ENCODE data around the gene VGLL2.

Gene VGLL2, protein sequence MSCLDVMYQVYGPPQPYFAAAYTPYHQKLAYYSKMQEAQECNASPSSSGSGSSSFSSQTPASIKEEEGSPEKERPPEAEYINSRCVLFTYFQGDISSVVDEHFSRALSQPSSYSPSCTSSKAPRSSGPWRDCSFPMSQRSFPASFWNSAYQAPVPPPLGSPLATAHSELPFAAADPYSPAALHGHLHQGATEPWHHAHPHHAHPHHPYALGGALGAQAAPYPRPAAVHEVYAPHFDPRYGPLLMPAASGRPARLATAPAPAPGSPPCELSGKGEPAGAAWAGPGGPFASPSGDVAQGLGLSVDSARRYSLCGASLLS

DNA sequence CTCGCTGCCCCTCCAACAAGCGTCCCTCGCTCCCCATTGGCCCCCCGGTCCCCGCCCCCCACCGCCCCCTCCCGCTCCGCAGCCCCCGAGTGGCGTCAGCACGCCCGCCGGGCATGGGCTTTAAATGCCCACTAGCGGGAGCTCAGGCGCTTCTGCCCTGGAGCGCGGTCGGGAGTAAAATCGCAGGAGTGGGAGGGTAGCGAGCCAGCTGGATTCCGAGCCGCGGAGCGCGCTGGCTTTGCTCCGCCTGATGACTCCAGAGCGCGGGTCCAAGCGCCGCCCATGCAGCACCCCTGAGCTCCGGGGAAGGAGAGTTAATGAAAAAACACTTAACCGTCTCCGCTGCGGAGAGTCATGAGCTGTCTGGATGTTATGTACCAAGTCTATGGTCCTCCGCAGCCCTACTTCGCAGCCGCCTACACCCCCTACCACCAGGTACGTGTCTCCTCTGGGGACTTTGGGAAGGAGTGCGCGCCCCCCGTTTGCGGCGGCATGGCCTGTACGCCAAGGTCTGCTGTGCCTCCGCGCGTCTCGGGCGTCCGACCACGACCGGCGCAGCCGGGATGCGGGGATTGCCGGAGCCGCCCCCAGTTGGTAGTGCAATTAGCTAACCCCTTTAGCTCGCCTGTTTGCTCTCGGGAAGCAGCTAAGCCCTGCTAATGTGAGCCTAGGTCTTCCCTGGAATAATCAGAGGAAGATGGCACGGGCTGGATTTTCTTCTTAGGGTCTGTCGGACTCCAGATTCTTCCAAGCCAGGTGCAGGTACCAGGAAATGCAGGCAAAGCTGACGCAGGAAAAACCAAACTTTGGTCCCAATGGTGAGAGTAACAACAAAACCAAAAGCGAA lies at the start of gene VGLL2:
Gene VGLL2, plus strand, starts transcription at position 149 of the 847 bp plus-strand sequence. Its CDS starts 206 bp downstream, at position 355.
- Histone ChIP-seq H3K4me3 (ENCODE audit: low read depth, low read length) (peak within 1 kb of the TSS; percentile 57), H3K4me1 (ENCODE audit: control insufficient read depth, insufficient read depth, low read length, unreplicated experiment) (no peaks in the 10 kb centered on the region), H2AFZ (ENCODE audit: low read length, unreplicated experiment) (no peak within 1 kb of the TSS), H3K27me3 (ENCODE audit: insufficient read depth, low read length) (peaks cover 99% of the 10 kb centered on the region), H3K27ac (ENCODE audit: low read depth, low read length) (no peak within 1 kb of the TSS), H3K79me2 (ENCODE audit: control insufficient read depth, insufficient read depth, low read length, unreplicated experiment) (no peaks in the 10 kb centered on the region), H3K36me3 (ENCODE audit: insufficient read depth, low read length) (no peaks in the 10 kb centered on the region)

DNA sequence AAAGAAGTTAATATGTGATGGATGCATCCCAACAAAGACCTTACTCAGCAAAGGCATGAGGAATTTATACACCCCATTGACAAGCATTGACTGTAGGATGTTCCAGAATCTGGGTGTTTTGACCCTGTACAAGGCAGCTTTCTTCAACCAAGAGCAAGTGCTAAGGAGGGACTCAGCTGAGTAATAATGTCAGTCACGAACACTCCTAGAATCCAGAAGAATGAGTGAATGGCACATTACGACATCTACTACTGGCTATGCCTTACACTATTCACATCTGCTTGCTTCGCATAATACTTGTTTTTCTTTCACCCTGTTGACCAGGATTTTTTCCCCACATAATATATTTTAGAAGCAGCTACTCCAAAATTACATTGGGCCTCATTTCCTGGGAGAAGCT lies 42.5 kb upstream of the VGLL2 start:
- H3K4me1 ChIP-seq (ENCODE audit: control insufficient read depth, insufficient read depth, low read length, unreplicated experiment) = no peaks in the 10 kb centered on the region
- no peaks in the 10 kb centered on the region for H3K79me2 ChIP-seq (ENCODE audit: control insufficient read depth, insufficient read depth, low read length, unreplicated experiment)
- no peaks in the 10 kb centered on the region for H3K27me3 ChIP-seq (ENCODE audit: insufficient read depth, low read length)
- no peaks in the 10 kb centered on the region for H3K36me3 ChIP-seq (ENCODE audit: insufficient read depth, low read length)
- H2AFZ ChIP-seq (ENCODE audit: low read length, unreplicated experiment) = no peak overlapping the region
- no peak overlapping the region for H3K4me3 ChIP-seq (ENCODE audit: low read depth, low read length)
- no peak overlapping the region for H3K27ac ChIP-seq (ENCODE audit: low read depth, low read length)

DNA sequence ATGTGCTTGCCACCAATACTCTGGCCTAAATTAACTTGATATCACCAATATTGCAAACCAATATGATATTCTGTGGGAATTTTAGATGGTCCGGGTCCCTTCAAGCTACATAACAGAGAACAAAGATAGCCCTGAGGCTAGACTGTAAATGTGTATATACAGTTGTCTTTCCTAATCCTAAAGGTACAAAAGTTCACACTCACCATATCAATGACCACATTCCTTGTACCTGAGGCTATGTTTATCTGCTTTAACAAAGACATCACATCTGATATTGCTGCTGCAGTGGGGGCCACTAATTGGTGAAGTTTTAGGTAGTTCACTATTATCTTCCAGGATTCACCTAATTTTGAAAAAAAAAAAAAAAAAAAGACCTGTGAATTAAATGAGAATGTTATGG lies 38.6 kb upstream of the VGLL2 start:
- H3K27ac ChIP-seq (ENCODE audit: low read depth, low read length) = no peak overlapping the region
- no peak overlapping the region for H2AFZ ChIP-seq (ENCODE audit: low read length, unreplicated experiment)
- no peaks in the 10 kb centered on the region for H3K79me2 ChIP-seq (ENCODE audit: control insufficient read depth, insufficient read depth, low read length, unreplicated experiment)
- no peaks in the 10 kb centered on the region for H3K27me3 ChIP-seq (ENCODE audit: insufficient read depth, low read length)
- H3K4me1 ChIP-seq (ENCODE audit: control insufficient read depth, insufficient read depth, low read length, unreplicated experiment) = no peaks in the 10 kb centered on the region
- H3K36me3 ChIP-seq (ENCODE audit: insufficient read depth, low read length) = no peaks in the 10 kb centered on the region
- no peak overlapping the region for H3K4me3 ChIP-seq (ENCODE audit: low read depth, low read length)

DNA sequence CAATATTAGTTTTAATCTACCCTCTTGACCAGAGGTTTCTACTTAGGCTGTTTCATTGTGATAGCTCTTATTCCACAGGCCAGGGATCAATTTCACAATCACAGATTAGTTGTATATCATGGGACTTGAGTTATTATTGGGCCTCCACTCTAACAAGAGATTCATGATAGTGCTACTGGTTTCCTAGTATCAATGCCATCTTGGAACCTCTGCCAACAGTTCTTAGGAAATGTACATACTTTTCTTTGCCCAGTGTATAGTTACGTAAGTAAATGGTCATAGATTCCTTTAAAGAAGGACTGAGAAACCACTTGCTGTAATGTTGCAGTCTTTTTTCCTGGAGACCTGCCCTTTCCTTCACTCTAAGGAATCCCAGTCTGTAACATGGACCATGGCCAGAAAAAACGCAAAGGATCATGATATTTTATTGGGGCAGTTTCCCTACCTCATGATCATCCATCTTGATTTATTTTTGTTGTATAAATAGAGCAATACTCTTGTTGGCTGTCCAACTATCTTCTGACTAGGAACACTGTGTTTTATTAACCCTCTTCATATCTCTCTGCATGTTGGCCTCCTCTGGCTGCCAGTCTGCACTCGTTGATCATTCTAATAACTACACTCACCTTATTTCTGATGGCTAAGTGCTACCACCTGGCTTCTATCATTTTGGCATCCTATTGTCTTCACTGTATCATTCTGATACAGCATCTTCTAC lies 38.0 kb upstream of the VGLL2 start:
- Histone ChIP-seq H3K4me1 (ENCODE audit: control insufficient read depth, insufficient read depth, low read length, unreplicated experiment) (no peaks in the 10 kb centered on the region), H3K27ac (ENCODE audit: low read depth, low read length) (no peak overlapping the region), H3K27me3 (ENCODE audit: insufficient read depth, low read length) (no peaks in the 10 kb centered on the region), H2AFZ (ENCODE audit: low read length, unreplicated experiment) (no peak overlapping the region), H3K79me2 (ENCODE audit: control insufficient read depth, insufficient read depth, low read length, unreplicated experiment) (no peaks in the 10 kb centered on the region), H3K36me3 (ENCODE audit: insufficient read depth, low read length) (no peaks in the 10 kb centered on the region), H3K4me3 (ENCODE audit: low read depth, low read length) (no peak overlapping the region)

DNA sequence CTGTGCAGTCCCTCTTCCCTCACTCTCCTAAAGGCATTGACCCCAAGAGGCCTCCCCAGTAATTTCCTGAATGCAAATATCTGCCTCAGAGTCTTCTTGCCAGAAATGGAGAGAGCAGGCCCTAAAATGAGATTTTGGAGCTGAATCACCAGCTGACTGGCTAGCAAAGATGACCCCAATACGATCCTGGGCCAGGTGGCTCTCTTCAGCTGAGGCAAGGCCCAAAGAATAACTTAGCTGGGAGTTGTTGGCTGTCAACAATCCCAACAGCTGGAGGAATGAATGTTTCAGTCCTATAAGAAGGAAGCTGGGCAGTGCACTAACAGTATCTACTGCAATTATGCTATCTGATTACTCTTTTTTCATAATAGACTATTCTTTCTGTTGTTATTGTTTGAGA lies 37.2 kb upstream of the VGLL2 start:
- no peak overlapping the region for H2AFZ ChIP-seq (ENCODE audit: low read length, unreplicated experiment)
- H3K4me3 ChIP-seq (ENCODE audit: low read depth, low read length) = no peak overlapping the region
- no peak overlapping the region for H3K27ac ChIP-seq (ENCODE audit: low read depth, low read length)
- no peaks in the 10 kb centered on the region for H3K79me2 ChIP-seq (ENCODE audit: control insufficient read depth, insufficient read depth, low read length, unreplicated experiment)
- no peaks in the 10 kb centered on the region for H3K36me3 ChIP-seq (ENCODE audit: insufficient read depth, low read length)
- H3K4me1 ChIP-seq (ENCODE audit: control insufficient read depth, insufficient read depth, low read length, unreplicated experiment) = no peaks in the 10 kb centered on the region
- no peaks in the 10 kb centered on the region for H3K27me3 ChIP-seq (ENCODE audit: insufficient read depth, low read length)

DNA sequence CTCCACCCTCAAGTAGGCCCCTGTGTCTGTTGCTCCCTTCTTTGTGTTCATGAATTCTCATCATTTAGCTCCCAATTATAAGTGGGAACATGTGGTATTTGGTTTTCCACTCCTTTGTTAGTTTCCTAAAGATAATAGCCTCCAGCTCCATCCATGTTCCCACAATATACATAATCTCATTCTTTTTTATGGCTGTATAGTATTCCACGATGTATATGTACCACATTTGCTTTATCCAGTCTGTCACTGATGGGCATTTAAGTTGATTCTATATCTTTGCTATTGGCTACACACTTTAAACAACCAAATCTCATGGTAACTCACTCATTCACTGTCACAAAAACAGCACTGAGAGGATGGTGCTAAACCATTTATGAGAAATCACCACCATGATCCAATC lies 35.5 kb upstream of the VGLL2 start:
- H3K79me2 ChIP-seq (ENCODE audit: control insufficient read depth, insufficient read depth, low read length, unreplicated experiment) = no peaks in the 10 kb centered on the region
- H2AFZ ChIP-seq (ENCODE audit: low read length, unreplicated experiment) = no peak overlapping the region
- H3K36me3 ChIP-seq (ENCODE audit: insufficient read depth, low read length) = no peaks in the 10 kb centered on the region
- no peaks in the 10 kb centered on the region for H3K27me3 ChIP-seq (ENCODE audit: insufficient read depth, low read length)
- no peak overlapping the region for H3K27ac ChIP-seq (ENCODE audit: low read depth, low read length)
- no peaks in the 10 kb centered on the region for H3K4me1 ChIP-seq (ENCODE audit: control insufficient read depth, insufficient read depth, low read length, unreplicated experiment)
- no peak overlapping the region for H3K4me3 ChIP-seq (ENCODE audit: low read depth, low read length)

DNA sequence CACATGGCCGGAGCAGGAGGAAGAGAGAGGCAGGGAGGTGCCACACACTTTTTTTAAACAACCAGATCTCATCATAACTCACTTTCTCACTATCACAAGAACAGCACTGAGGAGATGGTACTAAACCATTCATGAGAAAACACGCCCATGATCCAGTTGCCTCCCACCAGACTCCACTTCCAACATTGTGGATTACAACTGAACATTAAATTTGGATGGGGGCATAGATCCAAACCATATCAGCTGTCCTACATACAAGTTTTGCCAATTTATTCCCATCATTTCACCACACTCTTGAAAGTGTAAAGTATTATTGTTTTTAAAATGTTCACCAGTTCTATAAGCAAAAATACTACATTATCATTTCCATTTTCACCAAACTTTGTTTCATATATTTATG lies 33.9 kb upstream of the VGLL2 start:
- H3K27me3 ChIP-seq (ENCODE audit: insufficient read depth, low read length) = no peaks in the 10 kb centered on the region
- no peaks in the 10 kb centered on the region for H3K36me3 ChIP-seq (ENCODE audit: insufficient read depth, low read length)
- no peaks in the 10 kb centered on the region for H3K79me2 ChIP-seq (ENCODE audit: control insufficient read depth, insufficient read depth, low read length, unreplicated experiment)
- H3K4me1 ChIP-seq (ENCODE audit: control insufficient read depth, insufficient read depth, low read length, unreplicated experiment) = no peaks in the 10 kb centered on the region
- no peak overlapping the region for H3K27ac ChIP-seq (ENCODE audit: low read depth, low read length)
- H3K4me3 ChIP-seq (ENCODE audit: low read depth, low read length) = no peak overlapping the region
- H2AFZ ChIP-seq (ENCODE audit: low read length, unreplicated experiment) = no peak overlapping the region

DNA sequence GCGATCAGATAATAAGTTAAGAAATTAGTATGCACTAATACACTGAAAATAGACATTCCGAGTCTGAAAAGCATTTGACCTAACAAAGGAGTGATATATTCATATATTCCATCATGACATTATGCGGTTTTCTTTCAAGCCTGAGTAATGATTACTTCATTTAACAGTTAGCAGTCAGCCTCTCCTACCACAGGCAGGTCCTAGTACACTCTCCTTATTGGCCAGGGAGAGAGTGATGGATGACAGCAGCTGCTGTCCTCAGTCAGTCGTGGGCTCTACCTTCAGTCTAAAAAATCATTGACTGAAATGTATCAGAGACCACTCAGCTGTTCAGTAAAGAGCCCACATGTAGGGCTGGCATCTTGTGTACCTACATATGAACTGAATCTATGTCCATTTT lies 33.2 kb upstream of the VGLL2 start:
- no peak overlapping the region for H3K27ac ChIP-seq (ENCODE audit: low read depth, low read length)
- no peaks in the 10 kb centered on the region for H3K36me3 ChIP-seq (ENCODE audit: insufficient read depth, low read length)
- H3K4me1 ChIP-seq (ENCODE audit: control insufficient read depth, insufficient read depth, low read length, unreplicated experiment) = no peaks in the 10 kb centered on the region
- H3K4me3 ChIP-seq (ENCODE audit: low read depth, low read length) = no peak overlapping the region
- H3K79me2 ChIP-seq (ENCODE audit: control insufficient read depth, insufficient read depth, low read length, unreplicated experiment) = no peaks in the 10 kb centered on the region
- no peak overlapping the region for H2AFZ ChIP-seq (ENCODE audit: low read length, unreplicated experiment)
- H3K27me3 ChIP-seq (ENCODE audit: insufficient read depth, low read length) = no peaks in the 10 kb centered on the region

DNA sequence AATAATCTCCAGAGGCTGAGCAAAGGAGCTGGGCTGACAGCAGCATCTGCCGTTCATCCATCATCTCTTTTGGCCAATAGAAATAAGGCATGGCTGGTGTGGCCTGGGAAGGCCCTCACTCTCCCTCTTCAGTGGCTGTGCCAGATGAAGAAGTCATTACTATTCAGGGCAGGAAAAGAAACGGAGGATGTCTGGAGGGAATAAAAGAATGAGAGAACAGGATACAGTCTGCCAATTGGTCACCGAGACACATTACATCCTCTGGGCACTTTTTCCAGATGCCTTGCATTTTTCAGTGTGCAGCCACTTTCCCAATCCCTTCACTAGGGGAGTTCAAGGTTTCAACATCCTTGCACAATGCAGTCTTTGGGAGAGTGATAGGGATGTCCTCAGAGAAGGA lies 32.2 kb upstream of the VGLL2 start:
- H3K4me1 ChIP-seq (ENCODE audit: control insufficient read depth, insufficient read depth, low read length, unreplicated experiment) = no peaks in the 10 kb centered on the region
- no peak overlapping the region for H3K27ac ChIP-seq (ENCODE audit: low read depth, low read length)

DNA sequence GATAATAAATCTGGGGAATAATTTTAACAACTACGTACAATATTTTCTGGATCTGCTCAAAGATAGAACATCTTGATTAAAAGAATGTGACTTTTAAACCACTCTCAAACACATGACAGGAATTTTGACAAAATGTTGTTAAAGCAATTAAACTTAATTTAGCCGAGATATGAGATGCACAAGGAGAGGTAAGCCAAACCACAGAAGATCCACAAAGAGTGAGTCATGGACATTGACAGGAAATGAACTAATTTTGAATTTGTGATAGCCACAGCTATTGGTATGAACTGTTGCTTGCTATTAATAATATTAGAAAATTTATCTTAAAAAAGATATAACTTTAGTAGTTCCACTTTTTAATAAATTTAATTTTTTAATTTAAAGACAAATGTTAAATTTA lies 27.8 kb upstream of the VGLL2 start:
- Histone ChIP-seq H3K4me1 (ENCODE audit: control insufficient read depth, insufficient read depth, low read length, unreplicated experiment) (no peaks in the 10 kb centered on the region), H3K27ac (ENCODE audit: low read depth, low read length) (no peak overlapping the region), H3K79me2 (ENCODE audit: control insufficient read depth, insufficient read depth, low read length, unreplicated experiment) (no peaks in the 10 kb centered on the region), H3K4me3 (ENCODE audit: low read depth, low read length) (no peak overlapping the region), H3K27me3 (ENCODE audit: insufficient read depth, low read length) (no peaks in the 10 kb centered on the region), H2AFZ (ENCODE audit: low read length, unreplicated experiment) (no peak overlapping the region), H3K36me3 (ENCODE audit: insufficient read depth, low read length) (no peaks in the 10 kb centered on the region)

More for the DNA sequence above, 32.2 kb upstream of the VGLL2 start:
- Histone ChIP-seq H3K27me3 (ENCODE audit: insufficient read depth, low read length) (no peaks in the 10 kb centered on the region), H3K4me3 (ENCODE audit: low read depth, low read length) (no peak overlapping the region), H2AFZ (ENCODE audit: low read length, unreplicated experiment) (no peak overlapping the region), H3K79me2 (ENCODE audit: control insufficient read depth, insufficient read depth, low read length, unreplicated experiment) (no peaks in the 10 kb centered on the region), H3K36me3 (ENCODE audit: insufficient read depth, low read length) (no peaks in the 10 kb centered on the region)

Data from ACC112 (cell line).